Measurements from ENCODE around the gene PSMD13.

- no peak for TF ChIP-seq MAX (IDR thresholded peaks at IDR 0.05)
- no peak for TF ChIP-seq CTCF (IDR thresholded peaks at IDR 0.05; ENCODE audit: low read depth, low read length, missing input control)
- no peak for TF ChIP-seq JUND (IDR thresholded peaks at IDR 0.05)
- TF ChIP-seq RAD21 (IDR thresholded peaks at IDR 0.05) = no peak
Observed at GRCh38 chr11:299081-299891, 62.5 kb downstream of the PSMD13 start, which contains the start of gene IFITM5.

All from liver (tissue), 3 donors.